ENCODE measurements around the gene YIPF2.

- TF ChIP-seq PAX5 (IDR thresholded peaks at IDR 0.05; ENCODE audit: insufficient read depth, low read length, severe bottlenecking) (no peak), POLR2A (IDR thresholded peaks at IDR 0.05; ENCODE audit: low read depth, low read length) (no peak), TAF1 (IDR thresholded peaks at IDR 0.05; ENCODE audit: low read depth, low read length) (no peak), POLR2AphosphoS5 (IDR thresholded peaks at IDR 0.05; ENCODE audit: low read depth, low read length) (no peak)
Measured at GRCh38 chr19:10908380-10908960, 20.0 kb downstream of the YIPF2 start.
